ENCODE results near the gene PVALB. TPM values are rescaled to one million over a fixed set of nuclear protein-coding genes. Genes with fewer than 3 reads are reported as not detected.

The PVALB gene
- total RNA-seq, 1 donor: not detected

DNA sequence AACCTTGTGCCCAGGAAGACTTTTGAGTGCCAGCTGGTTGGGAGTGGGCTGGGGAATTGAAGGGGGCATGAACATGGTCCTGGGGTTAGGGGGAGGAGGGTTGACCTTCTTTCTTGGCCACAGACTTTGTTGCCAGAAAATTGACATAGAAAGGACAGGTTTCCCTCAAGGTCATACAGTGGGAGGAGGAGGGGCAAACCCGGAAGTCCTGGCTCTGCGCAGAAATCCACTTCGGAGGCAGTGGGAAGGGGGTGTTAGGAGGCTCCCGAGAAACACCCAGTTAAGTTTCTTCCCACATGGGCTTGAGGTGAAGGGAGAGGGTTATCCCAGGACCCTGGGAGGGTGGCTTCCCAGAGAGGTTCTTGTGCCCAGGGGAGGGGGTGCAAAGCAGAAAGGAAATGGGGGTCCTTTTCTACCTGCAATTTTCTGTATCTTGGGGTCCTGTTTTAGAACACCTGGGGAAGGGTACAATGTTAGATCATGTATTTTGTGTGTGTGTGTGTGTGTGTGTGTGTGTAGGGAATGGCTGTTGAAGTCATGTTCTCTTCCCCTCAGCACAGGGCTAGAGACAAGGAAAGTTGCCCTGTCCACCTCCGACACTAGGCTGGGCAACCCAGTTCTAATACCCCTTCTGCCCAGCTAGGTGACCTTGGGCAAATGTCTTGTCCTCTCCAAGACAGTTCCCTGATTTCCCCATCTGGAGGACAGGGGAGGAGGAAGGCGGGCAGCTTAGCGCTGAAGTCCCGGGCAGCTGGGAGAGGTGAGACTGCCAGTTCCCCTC is 1.1 kb downstream of the PVALB start:
- TF ChIP-seq, protein P1, sequence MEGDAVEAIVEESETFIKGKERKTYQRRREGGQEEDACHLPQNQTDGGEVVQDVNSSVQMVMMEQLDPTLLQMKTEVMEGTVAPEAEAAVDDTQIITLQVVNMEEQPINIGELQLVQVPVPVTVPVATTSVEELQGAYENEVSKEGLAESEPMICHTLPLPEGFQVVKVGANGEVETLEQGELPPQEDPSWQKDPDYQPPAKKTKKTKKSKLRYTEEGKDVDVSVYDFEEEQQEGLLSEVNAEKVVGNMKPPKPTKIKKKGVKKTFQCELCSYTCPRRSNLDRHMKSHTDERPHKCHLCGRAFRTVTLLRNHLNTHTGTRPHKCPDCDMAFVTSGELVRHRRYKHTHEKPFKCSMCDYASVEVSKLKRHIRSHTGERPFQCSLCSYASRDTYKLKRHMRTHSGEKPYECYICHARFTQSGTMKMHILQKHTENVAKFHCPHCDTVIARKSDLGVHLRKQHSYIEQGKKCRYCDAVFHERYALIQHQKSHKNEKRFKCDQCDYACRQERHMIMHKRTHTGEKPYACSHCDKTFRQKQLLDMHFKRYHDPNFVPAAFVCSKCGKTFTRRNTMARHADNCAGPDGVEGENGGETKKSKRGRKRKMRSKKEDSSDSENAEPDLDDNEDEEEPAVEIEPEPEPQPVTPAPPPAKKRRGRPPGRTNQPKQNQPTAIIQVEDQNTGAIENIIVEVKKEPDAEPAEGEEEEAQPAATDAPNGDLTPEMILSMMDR (IDR thresholded peaks at IDR 0.05; ENCODE audit: extremely low read depth, low read depth, low read length): no peak

DNA sequence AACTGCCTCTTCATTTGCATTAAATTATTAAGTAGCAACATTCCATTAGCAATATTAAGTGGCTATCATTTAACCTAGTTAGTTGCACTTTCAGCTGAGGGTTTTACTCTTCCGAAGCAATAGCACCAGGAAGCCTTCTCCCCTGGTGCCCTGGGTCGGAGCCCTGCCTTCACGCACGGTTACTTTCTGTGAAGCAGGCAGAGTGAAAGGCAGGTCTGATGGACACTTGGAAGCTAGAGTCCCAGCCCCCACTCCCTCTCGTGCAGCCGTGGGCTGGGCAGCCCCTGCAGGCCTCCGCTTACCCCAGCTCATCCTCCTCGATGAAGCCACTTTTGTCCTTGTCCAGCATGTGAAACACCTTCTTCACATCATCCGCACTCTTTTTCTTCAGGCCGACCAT is 2.0 kb downstream of the PVALB start:
- no peak overlapping the region for H2AFZ ChIP-seq (ENCODE audit: low read length)
- H3K36me3 ChIP-seq (ENCODE audit: insufficient read depth, low read length): no peaks in the 10 kb centered on the region
- no peak overlapping the region for H3K27ac ChIP-seq (ENCODE audit: low read depth, low read length)
- no peaks in the 10 kb centered on the region for H3K9me3 ChIP-seq (ENCODE audit: low read depth, low read length)
- H3K27me3 ChIP-seq (ENCODE audit: insufficient read depth, low read length): peaks cover 83% of the 10 kb centered on the region
- H3K4me2 ChIP-seq (ENCODE audit: insufficient read depth, low read length): no peak overlapping the region
- H3K4me1 ChIP-seq (ENCODE audit: insufficient read depth, low read length): no peaks in the 10 kb centered on the region
- H4K20me1 ChIP-seq (ENCODE audit: insufficient read depth, low read length): no peaks in the 10 kb centered on the region
- TF ChIP-seq, protein P1 (IDR thresholded peaks at IDR 0.05; ENCODE audit: extremely low read depth, low read depth, low read length): no peak
- H3K4me3 ChIP-seq (ENCODE audit: insufficient read depth, low read length): no peak overlapping the region
- H3K79me2 ChIP-seq (ENCODE audit: insufficient read depth, low read length): no peaks in the 10 kb centered on the region
- DNase-seq (ENCODE audit: insufficient read length, low spot score, missing footprints): no peak

More for the DNA sequence above, 1.1 kb downstream of the PVALB start:
- Histone ChIP-seq H2AFZ (ENCODE audit: low read length) (no peak overlapping the region), H3K4me3 (ENCODE audit: insufficient read depth, low read length) (no peak overlapping the region), H3K79me2 (ENCODE audit: insufficient read depth, low read length) (no peaks in the 10 kb centered on the region), H3K4me1 (ENCODE audit: insufficient read depth, low read length) (no peaks in the 10 kb centered on the region), H4K20me1 (ENCODE audit: insufficient read depth, low read length) (no peaks in the 10 kb centered on the region), H3K27ac (ENCODE audit: low read depth, low read length) (no peak overlapping the region), H3K4me2 (ENCODE audit: insufficient read depth, low read length) (no peak overlapping the region), H3K27me3 (ENCODE audit: insufficient read depth, low read length) (peaks cover 89% of the 10 kb centered on the region), H3K36me3 (ENCODE audit: insufficient read depth, low read length) (no peaks in the 10 kb centered on the region), H3K9me3 (ENCODE audit: low read depth, low read length) (no peaks in the 10 kb centered on the region)
- DNase-seq (ENCODE audit: insufficient read length, low spot score, missing footprints): peak; percentile 76

DNA sequence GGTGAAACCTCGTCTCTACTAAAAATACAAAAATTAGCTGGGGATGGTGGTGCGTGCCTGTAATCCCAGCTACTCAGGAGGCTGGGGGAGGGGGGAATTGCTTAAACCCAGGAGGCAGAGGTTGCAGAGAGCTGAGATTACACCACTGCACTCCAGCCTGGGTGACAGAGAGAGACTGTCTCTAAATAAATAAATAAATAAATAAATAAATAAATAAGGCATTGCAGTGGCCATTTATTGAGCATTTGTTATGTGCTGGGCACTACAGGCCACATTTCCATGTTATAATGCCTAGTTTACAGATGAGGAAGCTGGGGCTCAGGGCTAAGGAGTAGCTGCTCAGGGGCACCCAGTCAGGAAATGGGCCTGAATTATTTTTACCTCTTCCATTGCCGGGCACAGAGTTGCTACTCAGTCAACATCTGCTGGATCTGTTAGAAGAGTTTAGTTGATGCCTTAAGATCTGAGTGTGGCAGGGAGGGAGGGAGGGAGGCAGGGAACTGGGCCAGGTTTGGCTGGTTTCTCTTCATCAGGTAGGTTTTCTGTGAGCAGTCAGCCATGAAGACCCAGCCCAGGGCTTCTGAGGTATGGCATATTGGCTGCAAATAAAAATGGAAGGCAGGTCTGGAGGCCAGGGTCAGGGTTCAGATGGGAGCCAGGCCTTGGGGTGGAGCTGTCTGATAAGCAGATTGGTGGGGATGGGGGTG is 5.6 kb downstream of the PVALB start:
- H3K27me3 ChIP-seq (ENCODE audit: insufficient read depth, low read length): peaks cover 72% of the 10 kb centered on the region
- no peaks in the 10 kb centered on the region for H3K4me1 ChIP-seq (ENCODE audit: insufficient read depth, low read length)
- H3K9me3 ChIP-seq (ENCODE audit: low read depth, low read length): no peaks in the 10 kb centered on the region
- TF ChIP-seq, protein P1 (IDR thresholded peaks at IDR 0.05; ENCODE audit: extremely low read depth, low read depth, low read length): no peak
- no peak overlapping the region for H3K4me3 ChIP-seq (ENCODE audit: insufficient read depth, low read length)
- no peak overlapping the region for H3K27ac ChIP-seq (ENCODE audit: low read depth, low read length)
- no peak overlapping the region for H3K4me2 ChIP-seq (ENCODE audit: insufficient read depth, low read length)
- no peak for DNase-seq (ENCODE audit: insufficient read length, low spot score, missing footprints)
- no peaks in the 10 kb centered on the region for H3K79me2 ChIP-seq (ENCODE audit: insufficient read depth, low read length)
- H4K20me1 ChIP-seq (ENCODE audit: insufficient read depth, low read length): no peaks in the 10 kb centered on the region
- no peaks in the 10 kb centered on the region for H3K36me3 ChIP-seq (ENCODE audit: insufficient read depth, low read length)
- H2AFZ ChIP-seq (ENCODE audit: low read length): no peak overlapping the region

DNA sequence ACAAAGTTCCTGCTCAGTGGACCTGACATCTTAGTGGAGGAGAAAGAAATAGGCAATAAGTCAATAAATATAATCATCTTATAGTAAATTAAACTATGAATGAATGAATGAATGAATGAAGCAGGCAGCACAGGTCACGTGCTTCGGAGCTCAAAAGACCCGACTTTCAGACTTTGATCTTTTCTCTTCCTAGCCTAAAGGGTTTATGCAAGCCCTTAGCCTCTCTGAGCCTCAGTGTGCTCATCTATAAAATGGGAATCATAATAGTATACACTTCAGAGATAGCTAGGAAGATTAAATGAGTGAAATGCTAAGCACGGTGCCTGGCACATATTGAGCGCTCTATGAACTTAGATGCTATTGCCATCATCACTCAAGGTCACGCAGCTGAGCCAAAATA is 7.5 kb downstream of the PVALB start:
- DNase-seq (ENCODE audit: insufficient read length, low spot score, missing footprints): no peak
- no peaks in the 10 kb centered on the region for H3K9me3 ChIP-seq (ENCODE audit: low read depth, low read length)
- no peaks in the 10 kb centered on the region for H3K4me1 ChIP-seq (ENCODE audit: insufficient read depth, low read length)
- H3K27ac ChIP-seq (ENCODE audit: low read depth, low read length): no peak overlapping the region
- H3K4me3 ChIP-seq (ENCODE audit: insufficient read depth, low read length): no peak overlapping the region
- H3K4me2 ChIP-seq (ENCODE audit: insufficient read depth, low read length): no peak overlapping the region
- peaks cover 69% of the 10 kb centered on the region for H3K27me3 ChIP-seq (ENCODE audit: insufficient read depth, low read length)
- H3K36me3 ChIP-seq (ENCODE audit: insufficient read depth, low read length): no peaks in the 10 kb centered on the region
- no peaks in the 10 kb centered on the region for H4K20me1 ChIP-seq (ENCODE audit: insufficient read depth, low read length)
- no peaks in the 10 kb centered on the region for H3K79me2 ChIP-seq (ENCODE audit: insufficient read depth, low read length)
- TF ChIP-seq, protein P1 (IDR thresholded peaks at IDR 0.05; ENCODE audit: extremely low read depth, low read depth, low read length): no peak
- no peak overlapping the region for H2AFZ ChIP-seq (ENCODE audit: low read length)

All from osteoblast (primary cell).